ENCODE data around the gene ADI1. TPM values are rescaled to one million over a fixed set of nuclear protein-coding genes. Genes with fewer than 3 reads are reported as not detected.

The ADI1 gene, protein sequence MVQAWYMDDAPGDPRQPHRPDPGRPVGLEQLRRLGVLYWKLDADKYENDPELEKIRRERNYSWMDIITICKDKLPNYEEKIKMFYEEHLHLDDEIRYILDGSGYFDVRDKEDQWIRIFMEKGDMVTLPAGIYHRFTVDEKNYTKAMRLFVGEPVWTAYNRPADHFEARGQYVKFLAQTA
- polyA plus RNA-seq (2013, experiment 1 of 2) = 23.7 TPM
- polyA plus RNA-seq (2013, experiment 2 of 2) = 23.8 TPM

DNA sequence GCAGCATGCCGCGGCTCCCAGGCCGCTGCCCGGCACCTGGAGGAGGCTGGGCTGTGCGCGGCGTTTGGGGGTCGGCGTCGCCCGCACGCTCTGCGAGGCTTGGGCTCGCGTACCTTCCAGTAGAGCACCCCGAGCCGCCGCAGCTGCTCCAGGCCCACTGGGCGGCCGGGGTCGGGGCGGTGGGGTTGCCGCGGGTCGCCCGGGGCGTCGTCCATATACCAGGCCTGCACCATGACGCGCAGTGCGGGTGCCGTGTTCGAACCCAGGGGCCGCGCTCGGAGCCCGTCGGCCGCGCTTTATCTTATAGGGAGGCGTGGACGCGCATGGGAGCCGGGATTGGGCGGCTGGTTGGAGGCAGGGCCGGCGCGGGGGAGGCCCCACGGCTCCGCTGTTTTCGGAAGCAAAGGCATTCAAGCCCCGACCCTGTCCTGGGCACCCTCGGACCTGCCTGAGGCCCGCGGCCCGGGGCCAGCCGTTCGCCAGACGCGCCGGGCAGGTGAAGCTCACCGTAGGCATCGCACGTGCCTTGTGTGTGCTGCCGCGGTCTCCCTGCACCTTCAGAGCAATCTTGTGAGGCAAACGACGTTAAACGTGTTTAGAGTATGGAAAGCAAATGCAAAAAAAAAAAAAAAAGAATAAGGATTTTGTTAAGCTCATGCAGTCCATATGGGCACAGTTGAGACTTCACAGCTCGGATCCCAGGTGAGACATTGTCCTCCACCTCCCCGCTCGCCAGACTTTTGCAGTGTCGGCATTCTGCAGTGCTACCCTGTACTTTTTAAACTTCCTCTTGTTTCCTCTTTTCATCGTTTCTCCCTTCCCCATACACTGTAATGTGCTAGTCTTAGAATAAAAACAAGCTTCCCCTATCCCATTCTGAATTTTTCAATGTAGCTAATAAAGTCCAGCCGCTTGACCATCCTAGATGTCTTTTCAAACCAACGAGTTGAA lies at the start of gene ADI1:
TSS of gene ADI1 (minus strand) at position 277 of the 951 bp plus-strand sequence. CDS start at position 233, 44 bp downstream.
- Histone ChIP-seq H2AFZ (ENCODE audit: low read length) (peak within 1 kb of the TSS; percentile 97), H3K36me3 (replicated peaks in 1 of 2; ENCODE audit: control insufficient read depth in 2 of 2, insufficient read depth in 2 of 2, low read length in 2 of 2) (peaks cover 0 to 10% of the 10 kb centered on the region in 2 donors), H2BK5ac (ENCODE audit: low read length) (peak within 1 kb of the TSS; percentile 96), H4K91ac (ENCODE audit: low read depth, low read length, poor library complexity) (no peak within 1 kb of the TSS), H2BK12ac (ENCODE audit: low read length) (no peak within 1 kb of the TSS), H3K18ac (ENCODE audit: low read length) (peak within 1 kb of the TSS; percentile 97), H3K9ac (ENCODE audit: low read depth, low read length, poor library complexity) (peak within 1 kb of the TSS; percentile 92), H2BK15ac (ENCODE audit: low read length) (peak within 1 kb of the TSS; percentile 95), H3K27me3 (ENCODE audit: control insufficient read depth in 3 of 3, insufficient read depth in 3 of 3, low read depth in 1 of 3, low read length in 3 of 3) (no peaks in the 10 kb centered on the region), H4K8ac (ENCODE audit: low read depth, low read length) (no peak within 1 kb of the TSS), H2BK120ac (ENCODE audit: low read depth, low read length) (no peak within 1 kb of the TSS), H3K4me1 (ENCODE audit: control insufficient read depth in 2 of 2, insufficient read depth in 1 of 2, low read depth in 1 of 2, low read length in 2 of 2) (peaks cover 0 to 3% of the 10 kb centered on the region in 2 donors), H3K4me3 (ENCODE audit: low read length in 2 of 2) (peak within 1 kb of the TSS; percentile 78 to 95), H3K4ac (ENCODE audit: low read length) (peak within 1 kb of the TSS; percentile 41), H2AK5ac (ENCODE audit: low read depth, low read length) (peak within 1 kb of the TSS; percentile 78), H3K4me2 (ENCODE audit: insufficient read depth, low read length, poor library complexity, severe bottlenecking) (peak within 1 kb of the TSS; percentile 87), H3K14ac (ENCODE audit: low read length) (peak within 1 kb of the TSS; percentile 99), H3K23ac (ENCODE audit: low read depth, low read length, poor library complexity) (peak within 1 kb of the TSS; percentile 99), H3K9me3 (replicated peaks in 1 of 2; ENCODE audit: control insufficient read depth in 2 of 2, insufficient read depth in 1 of 2, low read depth in 1 of 2, low read length in 2 of 2) (no peaks in the 10 kb centered on the region), H3K79me1 (ENCODE audit: low read depth, low read length) (peaks cover 2% of the 10 kb centered on the region), H3K27ac (replicated peaks; ENCODE audit: low read length) (peak within 1 kb of the TSS; percentile 96)
- DNase-seq (ENCODE audit: low spot score) = no peak
- WGBS, 2 donors (ENCODE audit: extremely low coverage in 2 of 2, insufficient read length in 2 of 2, insufficient replicate concordance in 1 of 2) = no CpG with 5 or more reads among the region's 76 CpGs

DNA sequence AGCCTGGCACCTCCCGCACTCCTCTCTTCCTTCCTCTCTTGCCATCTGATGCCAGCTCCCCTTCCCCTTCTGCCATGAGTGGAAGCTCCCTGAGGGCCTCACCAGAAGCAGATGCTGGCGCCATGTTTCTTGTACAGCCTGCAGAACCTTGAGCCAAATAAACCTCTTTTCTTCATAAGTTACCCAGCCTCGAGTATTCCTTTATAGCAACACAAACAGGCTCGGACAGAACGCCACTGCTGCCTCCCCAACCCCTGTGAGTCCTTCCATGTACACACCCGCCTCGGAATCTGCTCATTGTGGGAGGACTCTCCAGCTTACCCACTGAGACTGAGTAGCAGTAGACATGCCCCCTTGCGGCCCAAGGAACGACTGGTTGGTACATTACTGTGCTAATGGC lies 47.5 kb upstream of the ADI1 start:
- Histone ChIP-seq H2BK15ac (ENCODE audit: low read length) (no peak overlapping the region), H2BK120ac (ENCODE audit: low read depth, low read length) (no peak overlapping the region), H4K8ac (ENCODE audit: low read depth, low read length) (no peak overlapping the region), H4K91ac (ENCODE audit: low read depth, low read length, poor library complexity) (no peak overlapping the region), H3K27ac (replicated peaks; ENCODE audit: low read length) (no peak overlapping the region), H3K18ac (ENCODE audit: low read length) (no peak overlapping the region), H3K14ac (ENCODE audit: low read length) (no peak overlapping the region), H3K4me3 (ENCODE audit: low read length in 2 of 2) (no peak overlapping the region), H2AK5ac (ENCODE audit: low read depth, low read length) (no peak overlapping the region), H3K79me1 (ENCODE audit: low read depth, low read length) (peaks cover 2% of the 10 kb centered on the region), H2BK5ac (ENCODE audit: low read length) (no peak overlapping the region), H3K9ac (ENCODE audit: low read depth, low read length, poor library complexity) (no peak overlapping the region), H3K36me3 (replicated peaks in 1 of 2; ENCODE audit: control insufficient read depth in 2 of 2, insufficient read depth in 2 of 2, low read length in 2 of 2) (peaks cover 1 to 6% of the 10 kb centered on the region in 2 donors), H3K4me2 (ENCODE audit: insufficient read depth, low read length, poor library complexity, severe bottlenecking) (no peak overlapping the region), H3K27me3 (ENCODE audit: control insufficient read depth in 3 of 3, insufficient read depth in 3 of 3, low read depth in 1 of 3, low read length in 3 of 3) (no peaks in the 10 kb centered on the region), H2AFZ (ENCODE audit: low read length) (no peak overlapping the region), H3K4ac (ENCODE audit: low read length) (no peak overlapping the region), H3K9me3 (replicated peaks in 1 of 2; ENCODE audit: control insufficient read depth in 2 of 2, insufficient read depth in 1 of 2, low read depth in 1 of 2, low read length in 2 of 2) (no peaks in the 10 kb centered on the region), H3K4me1 (ENCODE audit: control insufficient read depth in 2 of 2, insufficient read depth in 1 of 2, low read depth in 1 of 2, low read length in 2 of 2) (no peaks in the 10 kb centered on the region), H2BK12ac (ENCODE audit: low read length) (no peak overlapping the region), H3K23ac (ENCODE audit: low read depth, low read length, poor library complexity) (no peak overlapping the region)
- DNase-seq (ENCODE audit: low spot score) = no peak
- no CpG with 5 or more reads among the region's 9 CpGs for WGBS, 2 donors (ENCODE audit: extremely low coverage in 2 of 2, insufficient read length in 2 of 2, insufficient replicate concordance in 1 of 2)

DNA sequence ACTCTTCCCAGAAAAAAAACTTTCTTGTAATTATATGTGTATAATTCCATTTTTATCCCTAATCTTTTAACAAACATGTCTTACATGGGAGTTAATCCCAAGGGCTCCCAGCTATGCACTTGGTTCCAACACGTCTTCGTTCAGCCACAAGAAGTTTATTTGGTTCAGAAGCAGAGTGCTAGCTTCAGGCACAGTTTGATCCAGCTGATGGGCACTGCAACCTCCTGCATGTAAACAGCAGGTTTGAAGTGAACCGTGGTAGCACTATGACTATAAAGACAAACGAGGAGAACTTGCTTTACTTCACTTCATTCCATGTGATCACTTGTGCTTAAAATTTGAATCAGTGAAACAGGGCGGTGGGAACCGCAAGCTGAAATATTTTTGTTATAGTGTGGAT lies 45.8 kb upstream of the ADI1 start:
- no CpG with 5 or more reads among the region's 6 CpGs for WGBS, 2 donors (ENCODE audit: extremely low coverage in 2 of 2, insufficient read length in 2 of 2, insufficient replicate concordance in 1 of 2)
- no peak overlapping the region for H4K8ac ChIP-seq (ENCODE audit: low read depth, low read length)
- H2BK5ac ChIP-seq (ENCODE audit: low read length) = no peak overlapping the region
- H3K36me3 ChIP-seq (replicated peaks in 1 of 2; ENCODE audit: control insufficient read depth in 2 of 2, insufficient read depth in 2 of 2, low read length in 2 of 2) = peaks cover 5 to 20% of the 10 kb centered on the region in 2 donors
- no peak for DNase-seq (ENCODE audit: low spot score)
- H4K91ac ChIP-seq (ENCODE audit: low read depth, low read length, poor library complexity) = no peak overlapping the region
- no peaks in the 10 kb centered on the region for H3K9me3 ChIP-seq (replicated peaks in 1 of 2; ENCODE audit: control insufficient read depth in 2 of 2, insufficient read depth in 1 of 2, low read depth in 1 of 2, low read length in 2 of 2)
- peaks cover 2% of the 10 kb centered on the region for H3K79me1 ChIP-seq (ENCODE audit: low read depth, low read length)
- no peaks in the 10 kb centered on the region for H3K27me3 ChIP-seq (ENCODE audit: control insufficient read depth in 3 of 3, insufficient read depth in 3 of 3, low read depth in 1 of 3, low read length in 3 of 3)
- H3K4me3 ChIP-seq (ENCODE audit: low read length in 2 of 2) = no peak overlapping the region
- no peak overlapping the region for H2AFZ ChIP-seq (ENCODE audit: low read length)
- H3K4me2 ChIP-seq (ENCODE audit: insufficient read depth, low read length, poor library complexity, severe bottlenecking) = no peak overlapping the region
- no peak overlapping the region for H3K4ac ChIP-seq (ENCODE audit: low read length)
- H3K14ac ChIP-seq (ENCODE audit: low read length) = no peak overlapping the region
- H3K9ac ChIP-seq (ENCODE audit: low read depth, low read length, poor library complexity) = no peak overlapping the region
- no peak overlapping the region for H2BK12ac ChIP-seq (ENCODE audit: low read length)
- no peak overlapping the region for H2AK5ac ChIP-seq (ENCODE audit: low read depth, low read length)
- no peak overlapping the region for H2BK120ac ChIP-seq (ENCODE audit: low read depth, low read length)
- no peaks in the 10 kb centered on the region for H3K4me1 ChIP-seq (ENCODE audit: control insufficient read depth in 2 of 2, insufficient read depth in 1 of 2, low read depth in 1 of 2, low read length in 2 of 2)
- H2BK15ac ChIP-seq (ENCODE audit: low read length) = no peak overlapping the region
- no peak overlapping the region for H3K18ac ChIP-seq (ENCODE audit: low read length)
- H3K27ac ChIP-seq (replicated peaks; ENCODE audit: low read length) = no peak overlapping the region
- no peak overlapping the region for H3K23ac ChIP-seq (ENCODE audit: low read depth, low read length, poor library complexity)

DNA sequence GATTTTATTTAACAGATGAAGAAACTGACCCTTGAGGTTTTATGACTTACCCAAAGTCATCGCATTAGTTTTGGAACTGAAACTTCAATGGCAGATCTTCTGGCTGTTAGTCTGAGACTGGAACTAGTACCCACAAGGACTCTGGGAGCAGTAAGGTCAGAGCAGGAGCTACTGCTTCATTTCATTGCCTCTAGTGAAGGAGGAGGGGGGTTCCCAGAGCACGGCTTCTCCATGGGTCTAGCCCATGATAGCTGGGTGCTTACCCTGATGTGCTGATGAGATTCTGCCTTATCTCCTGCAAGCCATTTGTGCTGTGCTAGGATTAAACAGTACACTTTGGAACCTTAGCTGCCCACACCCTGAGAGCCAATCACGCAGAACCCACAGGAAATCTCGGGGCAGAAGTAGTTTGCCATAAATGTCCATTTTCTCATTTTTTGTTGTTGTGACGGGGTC lies 44.2 kb upstream of the ADI1 start:
- Histone ChIP-seq H4K8ac (ENCODE audit: low read depth, low read length) (no peak overlapping the region), H3K79me1 (ENCODE audit: low read depth, low read length) (peaks cover 2% of the 10 kb centered on the region), H3K4me2 (ENCODE audit: insufficient read depth, low read length, poor library complexity, severe bottlenecking) (no peak overlapping the region), H3K9ac (ENCODE audit: low read depth, low read length, poor library complexity) (no peak overlapping the region), H3K9me3 (replicated peaks in 1 of 2; ENCODE audit: control insufficient read depth in 2 of 2, insufficient read depth in 1 of 2, low read depth in 1 of 2, low read length in 2 of 2) (no peaks in the 10 kb centered on the region), H3K4me3 (ENCODE audit: low read length in 2 of 2) (no peak overlapping the region), H3K18ac (ENCODE audit: low read length) (no peak overlapping the region), H2BK12ac (ENCODE audit: low read length) (no peak overlapping the region), H4K91ac (ENCODE audit: low read depth, low read length, poor library complexity) (no peak overlapping the region), H3K4me1 (ENCODE audit: control insufficient read depth in 2 of 2, insufficient read depth in 1 of 2, low read depth in 1 of 2, low read length in 2 of 2) (no peaks in the 10 kb centered on the region), H2BK120ac (ENCODE audit: low read depth, low read length) (no peak overlapping the region), H3K27ac (replicated peaks; ENCODE audit: low read length) (no peak overlapping the region), H3K36me3 (replicated peaks in 1 of 2; ENCODE audit: control insufficient read depth in 2 of 2, insufficient read depth in 2 of 2, low read length in 2 of 2) (peaks cover 6 to 29% of the 10 kb centered on the region in 2 donors), H2AFZ (ENCODE audit: low read length) (no peak overlapping the region), H3K14ac (ENCODE audit: low read length) (no peak overlapping the region), H2BK15ac (ENCODE audit: low read length) (no peak overlapping the region), H2AK5ac (ENCODE audit: low read depth, low read length) (no peak overlapping the region), H3K4ac (ENCODE audit: low read length) (no peak overlapping the region), H3K27me3 (ENCODE audit: control insufficient read depth in 3 of 3, insufficient read depth in 3 of 3, low read depth in 1 of 3, low read length in 3 of 3) (no peaks in the 10 kb centered on the region), H3K23ac (ENCODE audit: low read depth, low read length, poor library complexity) (no peak overlapping the region), H2BK5ac (ENCODE audit: low read length) (no peak overlapping the region)
- no peak for DNase-seq (ENCODE audit: low spot score)
- WGBS, 2 donors (ENCODE audit: extremely low coverage in 2 of 2, insufficient read length in 2 of 2, insufficient replicate concordance in 1 of 2) = no CpG with 5 or more reads among the region's 5 CpGs

Data from neuronal stem cell (in vitro differentiated cells).